K562 (cell line): ENCODE results near the gene FAM174C. TPM values are rescaled to one million over a fixed set of nuclear protein-coding genes. Genes with fewer than 3 reads are reported as not detected.

ENCODE experiments used
- CGGBP1 ChIP-seq: fragments of 250-450 bp; sonication (Bioruptor Pico); IDR thresholded peaks from 2 replicates; pipeline ENCODE4 v1.9.0; 2021; ENCODE audit warnings: mild to moderate bottlenecking
- HMG20A ChIP-seq: fragments of 450-650 bp; formaldehyde crosslinking; conservative IDR thresholded peaks from 2 replicates; pipeline ENCODE4 v1.4.0; 2020; ENCODE audit warnings: mild to moderate bottlenecking, mixed read lengths
- KDM5B ChIP-seq: fragments of 200-600 bp; sonication (generic); IDR thresholded peaks from 2 replicates; pipeline ENCODE4 v1.6.1; 2012; ENCODE audit warnings: low read depth, mild to moderate bottlenecking, moderate library complexity, low read length, control low read depth, inconsistent platforms; ENCODE audit not compliant: insufficient replicate concordance
- L3MBTL2 ChIP-seq: fragments of 450-650 bp; IDR thresholded peaks from 2 replicates; pipeline ENCODE4 v1.6.1; 2016; ENCODE audit warnings: mild to moderate bottlenecking, moderate library complexity
- MAFG ChIP-seq: fragments of 450-650 bp; conservative IDR thresholded peaks from 2 replicates; pipeline ENCODE4 v1.6.1; 2016; ENCODE audit warnings: missing genetic modification characterization, missing compliant biosample characterization
- MAFK ChIP-seq: IDR thresholded peaks from 2 replicates; pipeline ENCODE4 v1.6.1; 2011; ENCODE audit warnings: low read length, improper control_type of control experiment
- NR4A1 ChIP-seq, 2 experiments: fragments of 250-450 bp in 1 of 2; fragments of 450-650 bp in 1 of 2; sonication (Bioruptor Pico) in 1 of 2; IDR thresholded peaks; 2 replicates each; pipeline versions ENCODE4 v1.4.0 to v1.6.1; 2016 to 2020; ENCODE audit warnings: mild to moderate bottlenecking in 2 of 2, missing compliant biosample characterization in 1 of 2, missing genetic modification characterization in 1 of 2, moderate library complexity in 1 of 2
- PML ChIP-seq: IDR thresholded peaks from 2 replicates; pipeline ENCODE4 v1.6.1; 2012; ENCODE audit warnings: low read length, inconsistent platforms
- SAFB2 ChIP-seq: fragments of 200-400 bp; formaldehyde crosslinking; IDR thresholded peaks from 2 replicates; pipeline ENCODE4 v1.6.1; 2018; ENCODE audit warnings: borderline replicate concordance, low read length, low read depth, moderate library complexity; ENCODE audit not compliant: severe bottlenecking
- SAP30 ChIP-seq: fragments of 200-600 bp; sonication (generic); IDR thresholded peaks from 2 replicates; pipeline ENCODE4 v1.6.1; 2012; ENCODE audit warnings: borderline replicate concordance, low read depth, mild to moderate bottlenecking, moderate library complexity, low read length, control low read depth, inconsistent platforms; ENCODE audit not compliant: insufficient read depth, poor library complexity, severe bottlenecking
- SOX6 ChIP-seq: fragments of 450-650 bp; IDR thresholded peaks from 2 replicates; pipeline ENCODE4 v1.6.1; 2014; ENCODE audit warnings: mild to moderate bottlenecking
- UBTF ChIP-seq, 2 experiments: IDR thresholded peaks; 2 replicates each; pipeline ENCODE4 v1.6.1; 2012; ENCODE audit warnings: improper control_type of control experiment in 2 of 2, low read depth in 2 of 2, low read length in 2 of 2, borderline replicate concordance in 1 of 2
- ZNF232 ChIP-seq: sonication (generic); formaldehyde crosslinking; IDR thresholded peaks from 2 replicates; pipeline ENCODE4 v1.8.0; 2022; ENCODE audit warnings: mild to moderate bottlenecking, missing genetic modification reagents
- polyA plus RNA-seq, 8 experiments: library from polyadenylated mRNA; depleted of rRNA in 4 of 8; stranded (reverse) in 5 of 8; unstranded in 3 of 8; fragments of >200 nt; fragmentation: Nextera tagmentation in 2 of 8; fragmentation: Illumina TruSeq in 1 of 8; extraction: Ambion mirVana in 2 of 8; extraction: Trizol in 1 of 8; gene quantifications; 2 replicates each; pipeline versions ENCODE4 v1.2.1 to v1.2.3, GENCODE V29; 2011 to 2014; ENCODE audit warnings: inconsistent platforms in 1 of 8, missing spikeins in 1 of 8
- total RNA-seq, 7 experiments: library from RNA; depleted of rRNA in 6 of 7; stranded (reverse); fragments of >200 nt in 6 of 7; fragmentation: Illumina TruSeq in 2 of 7; extraction: Trizol in 2 of 7; gene quantifications; 2 replicates each; pipeline versions ENCODE4 v1.2.1 to v1.2.3, GENCODE V29; 2011 to 2021; ENCODE audit warnings: low replicate concordance in 1 of 7
- TF ChIP-seq, protein P1 (sequence below): sonication (generic); formaldehyde crosslinking; IDR thresholded peaks from 2 replicates; pipeline ENCODE4 v1.8.1; 2023; ENCODE audit warnings: mild to moderate bottlenecking, missing genetic modification reagents
- TF ChIP-seq, protein P2 (sequence below): fragments of 450-650 bp; formaldehyde crosslinking; IDR thresholded peaks from 2 replicates; pipeline ENCODE4 v1.4.0; 2022; ENCODE audit warnings: missing genetic modification characterization
- TF ChIP-seq, protein P3 (sequence below): fragments of 250-450 bp; sonication (Bioruptor Pico); IDR thresholded peaks from 2 replicates; pipeline ENCODE4 v1.5.0; 2020; ENCODE audit warnings: mild to moderate bottlenecking, borderline replicate concordance
- TF ChIP-seq, protein P4 (sequence below): fragments of 450-650 bp; IDR thresholded peaks from 2 replicates; pipeline ENCODE4 v1.6.1; 2016; ENCODE audit warnings: missing biosample characterization, missing genetic modification characterization

Gene FAM174C
- total and polyA plus RNA-seq, 9 of the 15 experiments (the other 6 are each of a cell fraction or from before 2014, with no cell fraction given): 0.66 to 89.6 (median 20.3) TPM

DNA sequence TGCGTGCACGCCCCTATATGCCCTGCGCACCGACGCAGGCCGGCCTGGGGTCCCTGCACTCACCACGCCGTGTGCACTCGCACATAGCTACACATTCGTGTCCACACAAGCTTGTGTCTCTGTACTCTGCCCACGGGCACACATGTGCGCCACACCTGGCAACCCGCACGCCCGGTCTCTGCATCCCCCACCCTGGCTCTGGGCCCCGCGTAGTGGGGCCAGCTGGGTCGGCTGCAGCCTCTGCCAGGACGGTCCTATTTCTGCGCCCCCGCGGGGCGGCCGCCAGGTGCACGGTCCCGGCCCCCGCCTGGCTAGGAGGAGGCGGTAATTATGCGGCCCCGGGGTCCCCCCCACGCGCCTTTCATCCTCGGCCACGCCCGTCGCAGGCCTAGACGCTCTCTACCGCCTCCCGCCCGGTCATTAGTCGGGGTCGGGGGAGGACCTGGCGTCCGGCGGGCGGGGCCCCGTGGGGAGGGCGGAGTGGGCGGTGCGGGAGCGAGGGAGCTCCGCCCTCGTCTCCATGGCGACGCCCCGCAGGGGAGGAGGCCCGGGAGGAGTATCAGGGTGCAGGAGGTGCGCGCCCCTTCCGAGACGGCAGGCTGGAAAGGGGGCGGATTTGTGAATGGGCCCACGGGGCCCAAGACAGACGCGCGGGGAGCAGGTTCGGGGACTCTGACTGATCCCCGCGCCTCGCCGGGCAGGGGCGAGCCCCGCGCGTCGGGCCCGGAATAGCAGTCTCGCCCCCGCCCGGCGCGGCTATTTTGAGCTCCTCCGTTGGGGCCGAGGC lies 9.0 kb upstream of the FAM174C start (continued):
- peak; percentile 68; the same call in 1 of the 2 replicates for TF ChIP-seq L3MBTL2
- TF ChIP-seq PML: no peak
- TF ChIP-seq SAP30: peak; percentile 30
- no peak for TF ChIP-seq MAFG (tag)
- TF ChIP-seq MAFK: no peak
- no peak for TF ChIP-seq NR4A1 (CRISPR knock-in tag; IDR thresholded peaks at IDR 0.05)
- no peak for TF ChIP-seq NR4A1 (tag; IDR thresholded peaks at IDR 0.05)
- no peak for TF ChIP-seq ZNF232 (CRISPR knock-in tag)
- TF ChIP-seq UBTF (IDR thresholded peaks at IDR 0.05; ENCODE audit: borderline replicate concordance in 1 of 2, low read depth in 2 of 2, low read length in 2 of 2): 0 out of 4 replicates have a peak, but pooled peaks have one; percentile 24 to 53
- no peak for TF ChIP-seq KDM5B
- TF ChIP-seq CGGBP1 (CRISPR knock-in tag): no peak
- no peak for TF ChIP-seq SAFB2
- peak; percentile 22; the same call in 1 of the 2 replicates for TF ChIP-seq SOX6
- TF ChIP-seq, protein P1, sequence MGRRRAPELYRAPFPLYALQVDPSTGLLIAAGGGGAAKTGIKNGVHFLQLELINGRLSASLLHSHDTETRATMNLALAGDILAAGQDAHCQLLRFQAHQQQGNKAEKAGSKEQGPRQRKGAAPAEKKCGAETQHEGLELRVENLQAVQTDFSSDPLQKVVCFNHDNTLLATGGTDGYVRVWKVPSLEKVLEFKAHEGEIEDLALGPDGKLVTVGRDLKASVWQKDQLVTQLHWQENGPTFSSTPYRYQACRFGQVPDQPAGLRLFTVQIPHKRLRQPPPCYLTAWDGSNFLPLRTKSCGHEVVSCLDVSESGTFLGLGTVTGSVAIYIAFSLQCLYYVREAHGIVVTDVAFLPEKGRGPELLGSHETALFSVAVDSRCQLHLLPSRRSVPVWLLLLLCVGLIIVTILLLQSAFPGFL (CRISPR knock-in tag): no peak
- TF ChIP-seq, protein P2, sequence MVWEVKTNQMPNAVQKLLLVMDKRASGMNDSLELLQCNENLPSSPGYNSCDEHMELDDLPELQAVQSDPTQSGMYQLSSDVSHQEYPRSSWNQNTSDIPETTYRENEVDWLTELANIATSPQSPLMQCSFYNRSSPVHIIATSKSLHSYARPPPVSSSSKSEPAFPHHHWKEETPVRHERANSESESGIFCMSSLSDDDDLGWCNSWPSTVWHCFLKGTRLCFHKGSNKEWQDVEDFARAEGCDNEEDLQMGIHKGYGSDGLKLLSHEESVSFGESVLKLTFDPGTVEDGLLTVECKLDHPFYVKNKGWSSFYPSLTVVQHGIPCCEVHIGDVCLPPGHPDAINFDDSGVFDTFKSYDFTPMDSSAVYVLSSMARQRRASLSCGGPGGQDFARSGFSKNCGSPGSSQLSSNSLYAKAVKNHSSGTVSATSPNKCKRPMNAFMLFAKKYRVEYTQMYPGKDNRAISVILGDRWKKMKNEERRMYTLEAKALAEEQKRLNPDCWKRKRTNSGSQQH: no peak
- TF ChIP-seq, protein P3, sequence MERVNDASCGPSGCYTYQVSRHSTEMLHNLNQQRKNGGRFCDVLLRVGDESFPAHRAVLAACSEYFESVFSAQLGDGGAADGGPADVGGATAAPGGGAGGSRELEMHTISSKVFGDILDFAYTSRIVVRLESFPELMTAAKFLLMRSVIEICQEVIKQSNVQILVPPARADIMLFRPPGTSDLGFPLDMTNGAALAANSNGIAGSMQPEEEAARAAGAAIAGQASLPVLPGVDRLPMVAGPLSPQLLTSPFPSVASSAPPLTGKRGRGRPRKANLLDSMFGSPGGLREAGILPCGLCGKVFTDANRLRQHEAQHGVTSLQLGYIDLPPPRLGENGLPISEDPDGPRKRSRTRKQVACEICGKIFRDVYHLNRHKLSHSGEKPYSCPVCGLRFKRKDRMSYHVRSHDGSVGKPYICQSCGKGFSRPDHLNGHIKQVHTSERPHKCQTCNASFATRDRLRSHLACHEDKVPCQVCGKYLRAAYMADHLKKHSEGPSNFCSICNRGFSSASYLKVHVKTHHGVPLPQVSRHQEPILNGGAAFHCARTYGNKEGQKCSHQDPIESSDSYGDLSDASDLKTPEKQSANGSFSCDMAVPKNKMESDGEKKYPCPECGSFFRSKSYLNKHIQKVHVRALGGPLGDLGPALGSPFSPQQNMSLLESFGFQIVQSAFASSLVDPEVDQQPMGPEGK: no peak; the same call in 1 of the 2 replicates
- no peak for TF ChIP-seq HMG20A (CRISPR knock-in tag)
- TF ChIP-seq, protein P4, sequence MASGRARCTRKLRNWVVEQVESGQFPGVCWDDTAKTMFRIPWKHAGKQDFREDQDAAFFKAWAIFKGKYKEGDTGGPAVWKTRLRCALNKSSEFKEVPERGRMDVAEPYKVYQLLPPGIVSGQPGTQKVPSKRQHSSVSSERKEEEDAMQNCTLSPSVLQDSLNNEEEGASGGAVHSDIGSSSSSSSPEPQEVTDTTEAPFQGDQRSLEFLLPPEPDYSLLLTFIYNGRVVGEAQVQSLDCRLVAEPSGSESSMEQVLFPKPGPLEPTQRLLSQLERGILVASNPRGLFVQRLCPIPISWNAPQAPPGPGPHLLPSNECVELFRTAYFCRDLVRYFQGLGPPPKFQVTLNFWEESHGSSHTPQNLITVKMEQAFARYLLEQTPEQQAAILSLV (tag): no peak
